Endometrial microvascular endothelial cells (primary cell): ENCODE measurements around the gene WNK2. TPM values are rescaled to one million over a fixed set of nuclear protein-coding genes. Genes with fewer than 3 reads are reported as not detected.
"Not testable (repeated sequence)": the region's sequence is repeated elsewhere in the genome, so short reads cannot be mapped to it uniquely, and the experiment has no call there.

ENCODE experiments used
- in situ Hi-C: cut with HindIII; loops from 2 replicates; pipeline ENCODE4 v1.10.0; 2017; ENCODE audit warnings: low sequenced_read_pairs, low pct_unique_long_range_greater_than_20kb; ENCODE audit errors: inconsistent ontology term
- total RNA-seq: library from RNA; depleted of rRNA; stranded (reverse); fragments of >200 nt; gene quantifications from one replicate; pipeline ENCODE4 v1.2.3, GENCODE V29; 2015; ENCODE audit errors: inconsistent ontology term

WNK2 gene
- total RNA-seq, 1 donor from 2014 or later: not detected

DNA sequence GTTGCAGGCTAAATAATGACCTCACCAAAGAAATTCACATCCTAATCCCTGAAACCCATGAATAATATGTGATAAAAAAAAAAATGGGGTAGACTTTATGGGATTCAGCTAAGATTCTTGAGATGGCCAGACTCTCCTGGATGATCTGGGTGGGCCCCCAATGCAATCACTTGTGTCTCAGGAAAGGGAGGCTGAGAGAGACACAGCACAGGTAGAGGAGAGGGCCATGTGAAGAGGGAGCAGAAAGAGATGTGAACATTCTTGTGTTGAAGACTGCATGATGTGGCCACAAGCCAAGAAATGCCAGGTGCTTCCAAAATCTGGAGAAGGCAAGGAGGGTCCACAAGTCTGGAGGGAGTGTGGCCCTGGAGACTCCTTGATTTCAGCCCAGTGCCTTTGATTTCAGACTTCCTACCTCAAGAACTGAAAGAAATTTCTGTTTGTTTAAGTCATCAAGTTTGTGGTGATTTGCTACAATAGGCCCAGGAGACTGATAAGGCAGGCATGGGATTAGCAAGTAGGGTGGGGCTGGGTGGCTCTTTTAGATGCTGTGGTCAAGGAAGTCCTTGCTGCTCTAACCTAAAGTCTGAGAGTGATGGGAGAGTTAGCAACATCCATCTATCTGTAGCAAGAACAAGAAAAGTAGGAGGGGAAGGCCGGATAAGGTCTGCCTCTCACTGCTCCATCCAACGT is 180.9 kb downstream of the WNK2 start:
- in situ Hi-C loops: no loop called here

DNA sequence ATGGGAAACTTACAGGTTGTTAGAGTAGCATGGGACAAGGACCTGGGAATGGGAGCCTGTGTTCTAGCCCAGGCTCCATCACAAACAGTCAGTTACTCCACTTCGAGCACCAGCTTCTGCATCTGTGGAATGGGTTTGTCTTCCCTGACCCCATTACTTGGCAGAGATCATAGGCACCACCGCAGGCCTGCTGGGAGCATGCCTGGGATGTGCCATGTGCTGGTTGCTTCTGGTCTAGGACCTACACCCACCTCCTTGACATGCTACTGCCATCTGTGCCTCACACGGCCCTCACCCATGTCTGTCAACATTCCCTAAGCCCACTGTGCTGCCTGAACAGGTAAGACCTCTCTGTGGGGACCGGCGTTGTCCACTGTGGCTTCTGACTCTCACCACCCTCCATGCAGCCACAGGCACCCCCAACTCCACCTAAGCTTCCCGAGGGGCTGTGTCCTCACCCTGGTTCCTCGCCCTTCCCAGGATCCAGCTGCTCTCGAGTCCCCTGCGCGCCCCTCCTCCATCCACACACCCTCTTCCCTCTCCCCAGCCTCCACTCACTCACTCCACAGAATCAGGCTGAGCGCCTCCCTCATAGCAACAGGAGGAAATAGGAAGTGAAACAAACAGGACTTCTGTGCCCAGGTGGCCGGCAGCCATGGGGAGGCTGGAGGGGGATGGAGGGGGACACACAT is 181.6 kb downstream of the WNK2 start:
- in situ Hi-C loops: no loop called here

DNA sequence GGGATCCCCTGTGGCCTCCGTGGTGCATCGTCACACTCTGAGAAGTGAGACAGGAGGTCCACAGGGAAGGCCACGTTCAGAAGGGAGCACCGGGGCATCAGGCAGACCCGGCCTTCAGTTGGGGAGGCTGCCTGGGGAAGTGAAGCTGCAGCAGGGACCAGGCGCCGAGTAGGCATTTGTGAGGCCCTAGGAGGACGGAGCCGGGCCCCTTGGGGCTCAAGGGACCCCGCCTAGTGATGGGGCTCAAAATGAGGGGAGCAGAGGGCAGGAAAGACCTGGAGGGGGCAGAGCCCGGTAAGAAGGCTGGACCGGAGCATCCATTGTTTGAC is 182.1 kb downstream of the WNK2 start:
- in situ Hi-C loops: no loop called here

DNA sequence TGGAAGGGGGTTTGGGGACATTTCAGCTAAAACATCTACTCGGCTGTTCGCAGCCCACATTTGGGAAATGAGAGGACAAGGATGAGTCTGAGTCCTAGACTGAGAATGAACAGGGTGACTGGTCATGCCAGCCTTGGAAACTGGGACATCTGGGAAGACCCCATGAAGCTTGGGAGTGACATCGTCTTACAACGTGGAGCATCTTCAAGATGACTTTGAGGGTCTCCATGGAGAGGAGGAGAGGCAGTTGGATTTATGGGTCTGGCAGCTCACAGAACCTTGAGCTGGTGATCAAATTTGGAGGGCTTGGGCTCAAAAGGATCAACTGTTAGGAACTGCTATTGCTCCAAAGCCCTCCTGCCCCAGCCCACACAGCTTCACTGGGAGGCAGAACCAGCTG is 182.5 kb downstream of the WNK2 start:
- in situ Hi-C loops: not testable (repeated sequence)

DNA sequence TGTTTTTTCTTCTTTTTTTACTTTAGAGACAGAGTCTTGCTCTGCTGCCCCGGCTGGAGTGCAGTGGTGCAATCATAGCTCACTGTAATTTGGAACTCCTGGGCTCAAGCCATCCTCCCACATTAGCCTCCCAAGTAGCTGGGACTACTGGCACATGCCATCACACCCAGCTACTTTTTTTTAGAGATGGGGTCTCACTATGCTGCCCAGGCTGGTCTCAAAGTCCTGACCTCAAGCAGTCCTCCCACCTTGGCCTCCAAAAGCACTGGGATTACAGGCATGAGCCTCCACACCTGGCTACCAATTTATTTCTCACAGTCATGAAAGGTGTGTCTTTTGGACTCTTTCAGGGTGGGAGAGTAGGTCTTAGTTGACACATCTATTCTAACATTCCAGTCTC is 184.5 kb downstream of the WNK2 start:
- in situ Hi-C loops: no loop called here

DNA sequence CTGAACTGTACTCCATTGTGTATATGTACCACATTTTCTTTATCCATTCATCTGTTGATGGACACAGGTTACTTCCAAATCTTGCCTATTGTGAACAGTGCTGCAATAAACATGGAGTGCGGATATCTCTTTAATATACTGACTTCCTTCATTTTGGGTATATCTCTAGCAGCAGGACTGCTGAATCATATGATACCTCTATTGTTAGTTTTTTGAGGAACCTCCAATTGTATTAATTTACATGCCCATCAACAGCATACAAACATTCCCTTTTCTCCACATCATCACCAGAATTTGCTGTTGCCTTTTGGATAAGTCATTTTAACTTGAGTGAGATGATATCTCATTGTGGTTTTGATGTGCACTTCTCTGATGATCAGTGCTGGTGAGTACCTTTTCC is 185.7 kb downstream of the WNK2 start:
- in situ Hi-C loops: no loop called here

Other genes with a start within 250 kb of the WNK2 start
- gene FGD3, start 236.6 kb upstream of the WNK2 start, total RNA-seq: not detected
- not detected for gene SUSD3, start 125.4 kb upstream of the WNK2 start, total RNA-seq
- gene CARD19, start 87.9 kb upstream of the WNK2 start, total RNA-seq: 101 TPM
- 76.0 TPM for gene NINJ1, start 49.9 kb upstream of the WNK2 start, total RNA-seq